ENCODE results near the gene AK9.

- TF ChIP-seq CTCF (IDR thresholded peaks at IDR 0.05; ENCODE audit: low read length) = peak; percentile 35; the same call in 1 of the 2 replicates
- TF ChIP-seq EZH2 (IDR thresholded peaks at IDR 0.05; ENCODE audit: borderline replicate concordance, low read length) = no peak
Measured at GRCh38 chr6:109690737-109691621, at the start of gene AK9, which contains the start of gene FIG4.
